GM18517 (cell line): Measurements from ENCODE around the gene FOCAD.
"Not testable (repeated sequence)": the region's sequence is repeated elsewhere in the genome, so short reads cannot be mapped to it uniquely, and the experiment has no call there.

Experiments used
- ATAC-seq: cut with Tn5 transposase; IDR thresholded peaks from one replicate; pipeline ENCODE4 v1.9.1; 2021; ENCODE audit warnings: mild to moderate bottlenecking, moderate library complexity; ENCODE audit not compliant: unreplicated experiment

Gene FOCAD

DNA sequence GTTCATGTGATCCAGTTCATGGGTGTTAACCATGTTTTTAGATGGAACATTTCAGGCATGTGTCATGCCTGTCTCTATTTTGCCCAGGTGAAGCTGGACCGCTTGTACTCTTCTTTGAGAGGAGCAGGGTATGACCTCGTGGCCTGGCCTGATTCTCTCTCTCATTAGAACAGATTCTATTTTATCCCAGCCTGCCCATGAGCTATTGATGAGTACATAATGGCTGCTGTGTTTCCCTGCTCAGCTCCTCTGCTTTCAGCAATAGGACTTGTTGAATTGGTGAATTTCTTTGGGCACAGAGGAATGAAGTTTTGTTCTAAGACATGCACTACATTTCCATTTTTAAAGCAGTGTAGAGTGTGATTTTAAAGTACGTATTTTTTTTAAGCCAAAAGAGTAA, 261.2 kb downstream of the FOCAD start:
- ATAC-seq, result no peak

DNA sequence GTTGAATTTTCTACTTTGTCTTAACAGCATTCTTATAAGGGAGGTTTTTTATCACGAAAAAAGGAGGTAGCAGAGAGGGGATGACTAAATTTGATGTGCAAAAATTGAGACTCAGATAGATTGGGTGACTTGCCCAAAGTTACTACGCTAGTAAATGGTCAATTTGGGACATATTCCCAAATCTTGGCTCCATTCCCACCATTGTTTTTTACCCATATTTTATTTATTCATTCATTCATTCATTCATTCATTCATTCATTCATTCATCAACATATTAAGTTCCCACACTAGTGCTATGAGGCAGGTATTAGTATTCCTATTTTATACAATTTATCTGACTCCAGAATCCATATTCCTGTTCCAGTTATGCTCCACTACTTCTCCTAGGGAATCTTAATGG, 261.8 kb downstream of the FOCAD start:
- ATAC-seq, result no peak

DNA sequence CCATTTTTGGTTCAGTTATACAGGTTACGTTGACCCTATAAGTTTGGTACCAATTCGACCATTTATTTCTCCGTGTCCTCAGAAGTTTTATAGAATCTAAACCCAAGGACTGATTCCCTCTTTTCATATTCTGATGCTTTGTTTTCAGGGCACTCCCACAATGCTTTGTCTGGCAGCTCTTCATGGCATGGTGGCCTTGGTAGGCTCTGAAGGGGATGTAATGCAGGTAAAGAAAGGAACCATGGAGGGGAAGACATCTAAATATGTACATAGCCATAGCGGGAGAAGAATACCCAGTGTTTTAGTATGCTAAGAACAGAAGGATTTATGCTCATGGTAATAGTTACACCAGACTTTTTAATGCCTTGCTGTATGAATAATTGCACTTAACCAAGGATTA, 264.6 kb downstream of the FOCAD start:
- no peak for ATAC-seq

DNA sequence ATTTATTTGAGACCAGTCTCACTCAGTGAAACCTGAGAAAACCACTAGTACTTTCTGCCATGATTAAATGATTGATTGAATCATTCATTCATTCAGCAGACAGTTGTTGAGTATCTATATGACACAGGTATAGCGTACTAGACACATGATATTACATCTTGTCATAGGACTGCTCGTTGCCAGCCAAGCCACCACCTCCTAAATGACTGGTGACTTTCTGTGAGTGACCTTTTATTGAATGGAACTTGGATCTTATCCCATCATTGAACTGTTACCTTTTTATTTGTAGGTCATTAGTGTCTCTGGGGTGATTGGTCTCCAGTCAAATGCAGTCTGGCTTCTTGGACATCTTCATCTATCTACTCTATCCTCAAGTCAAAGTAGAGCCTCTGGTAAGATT, 266.6 kb downstream of the FOCAD start:
- ATAC-seq, result no peak

DNA sequence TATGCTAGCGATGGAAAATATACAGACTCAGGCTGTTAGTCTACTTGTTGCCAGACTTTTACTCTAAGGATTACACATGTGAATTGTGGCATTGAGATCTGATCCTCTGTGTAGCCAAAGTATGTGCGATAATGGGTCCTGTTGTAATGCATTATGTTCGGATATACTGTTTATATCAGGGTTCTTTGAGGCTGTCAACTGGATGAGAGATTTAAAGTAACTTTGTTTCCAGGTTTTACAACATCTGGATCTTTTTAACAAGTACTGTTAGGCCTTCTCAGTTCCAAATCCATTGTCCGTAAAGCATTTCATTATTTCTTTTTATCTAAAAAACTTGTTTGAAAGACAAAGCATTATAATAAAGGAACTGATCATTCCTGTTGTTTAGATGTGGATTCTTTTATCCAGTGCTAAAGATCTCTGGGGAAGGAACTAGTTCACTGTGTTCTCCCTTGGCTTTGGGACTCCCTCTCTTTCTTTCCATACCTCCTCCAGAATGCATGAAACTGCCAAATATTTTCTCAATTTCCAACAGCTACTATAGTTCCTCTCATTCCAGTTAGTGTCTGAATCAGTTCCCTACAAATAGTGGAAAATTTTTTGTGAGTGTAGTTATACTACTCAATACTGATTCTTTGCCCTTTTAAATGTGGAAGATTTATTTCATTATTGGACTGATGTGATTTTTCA, 278.6 kb downstream of the FOCAD start:
- no peak for ATAC-seq

DNA sequence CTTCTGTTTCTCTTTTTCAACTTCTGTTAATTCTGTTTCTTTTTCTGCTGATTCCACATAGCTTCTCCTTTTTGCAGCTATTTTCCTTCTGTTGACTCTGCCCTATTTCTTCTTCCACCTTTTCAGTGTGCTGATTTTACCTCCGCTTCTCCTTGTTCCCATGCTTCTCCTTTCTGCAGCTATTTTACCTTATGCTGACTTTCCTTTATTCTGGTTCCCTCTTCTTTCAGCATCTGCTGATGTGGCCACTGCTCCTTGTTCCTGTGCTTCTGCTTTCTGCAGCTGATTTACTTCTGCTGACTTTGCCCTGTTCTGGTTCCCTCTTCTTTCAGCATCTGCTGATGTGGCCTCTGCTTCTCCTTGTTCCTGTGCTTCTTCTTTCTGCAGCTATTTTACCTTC, 288.6 kb downstream of the FOCAD start:
- no peak for ATAC-seq

DNA sequence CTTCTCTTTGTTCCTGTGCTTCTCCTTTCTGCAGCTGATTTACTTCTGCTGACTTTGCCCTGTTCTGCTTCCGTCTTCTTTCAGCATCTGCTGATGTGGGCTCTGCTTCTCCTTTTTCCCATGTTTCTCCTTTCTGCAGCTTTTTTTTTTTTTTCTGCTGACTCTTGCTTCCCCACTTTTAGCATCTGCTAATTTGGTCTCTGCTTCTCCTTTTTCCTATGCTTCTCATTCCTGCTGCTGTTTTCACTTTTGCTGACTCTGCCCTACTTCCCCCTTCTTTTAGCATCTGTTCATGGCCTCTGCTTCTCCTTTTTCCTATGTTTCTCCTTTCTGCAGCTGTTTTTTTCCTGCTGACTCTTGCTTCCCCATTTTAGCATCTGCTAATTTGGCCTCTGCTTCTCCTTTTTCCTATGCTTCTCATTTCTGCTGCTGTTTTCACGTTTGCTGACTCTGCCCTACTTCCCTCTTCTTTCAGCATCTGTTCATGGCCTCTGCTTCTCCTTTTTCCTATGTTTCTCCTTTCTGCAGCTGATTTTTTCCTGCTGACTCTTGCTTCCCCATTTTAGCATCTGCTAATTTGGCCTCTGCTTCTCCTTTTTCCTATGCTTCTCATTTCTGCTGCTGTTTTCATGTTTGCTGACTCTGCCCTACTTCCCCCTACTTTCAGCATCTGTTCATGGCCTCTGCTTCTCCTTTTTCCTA, 289.3 kb downstream of the FOCAD start:
- ATAC-seq, result not testable (repeated sequence)

DNA sequence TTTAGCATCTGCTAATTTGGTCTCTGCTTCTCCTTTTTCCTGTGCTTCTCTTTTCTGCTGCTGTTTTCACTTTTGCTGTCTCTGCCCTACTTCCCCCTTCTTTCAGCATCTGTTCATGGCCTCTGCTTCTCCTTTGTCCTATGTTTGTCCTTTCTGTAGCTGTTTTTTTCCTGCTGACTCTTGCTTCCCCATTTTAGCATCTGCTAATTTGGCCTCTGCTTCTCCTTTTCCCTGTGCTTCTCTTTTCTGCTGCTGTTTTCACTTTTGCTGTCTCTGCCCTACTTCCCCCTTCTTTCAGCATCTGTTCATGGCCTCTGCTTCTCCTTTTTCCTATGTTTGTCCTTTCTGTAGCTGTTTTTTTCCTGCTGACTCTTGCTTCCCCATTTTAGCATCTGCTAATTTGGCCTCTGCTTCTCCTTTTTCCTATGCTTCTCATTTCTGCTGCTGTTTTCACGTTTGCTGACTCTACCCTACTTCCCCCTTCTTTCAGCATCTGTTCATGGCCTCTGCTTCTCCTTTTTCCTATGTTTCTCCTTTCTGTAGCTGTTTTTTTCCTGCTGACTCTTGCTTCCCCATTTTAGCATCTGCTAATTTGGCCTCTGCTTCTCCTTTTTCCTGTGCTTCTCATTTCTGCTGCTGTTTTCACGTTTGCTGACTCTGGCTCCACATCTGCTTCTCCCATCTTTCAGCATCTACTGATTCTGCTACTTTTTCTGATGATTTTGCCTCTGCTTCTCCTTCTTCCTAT, 290.3 kb downstream of the FOCAD start:
- ATAC-seq, result not testable (repeated sequence)

DNA sequence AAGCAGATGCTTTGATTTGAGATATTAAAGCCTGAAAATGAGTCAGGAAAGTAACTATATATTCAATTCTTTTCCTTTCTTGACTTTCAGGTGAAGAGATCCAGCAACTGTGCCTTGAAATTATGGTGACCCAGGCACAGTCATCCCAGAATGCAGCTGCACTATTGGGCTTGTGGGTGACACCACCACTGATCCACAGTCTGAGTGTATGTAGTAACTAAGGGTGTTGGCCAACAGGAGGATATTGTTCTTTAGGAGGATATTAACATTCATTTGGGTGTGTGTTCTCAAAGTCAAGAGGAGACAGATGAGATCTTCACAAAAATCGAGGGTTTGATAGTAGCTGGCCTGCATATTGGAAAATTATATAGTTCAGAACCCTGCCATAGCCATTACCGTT, 294.2 kb downstream of the FOCAD start:
- ATAC-seq, result no peak

DNA sequence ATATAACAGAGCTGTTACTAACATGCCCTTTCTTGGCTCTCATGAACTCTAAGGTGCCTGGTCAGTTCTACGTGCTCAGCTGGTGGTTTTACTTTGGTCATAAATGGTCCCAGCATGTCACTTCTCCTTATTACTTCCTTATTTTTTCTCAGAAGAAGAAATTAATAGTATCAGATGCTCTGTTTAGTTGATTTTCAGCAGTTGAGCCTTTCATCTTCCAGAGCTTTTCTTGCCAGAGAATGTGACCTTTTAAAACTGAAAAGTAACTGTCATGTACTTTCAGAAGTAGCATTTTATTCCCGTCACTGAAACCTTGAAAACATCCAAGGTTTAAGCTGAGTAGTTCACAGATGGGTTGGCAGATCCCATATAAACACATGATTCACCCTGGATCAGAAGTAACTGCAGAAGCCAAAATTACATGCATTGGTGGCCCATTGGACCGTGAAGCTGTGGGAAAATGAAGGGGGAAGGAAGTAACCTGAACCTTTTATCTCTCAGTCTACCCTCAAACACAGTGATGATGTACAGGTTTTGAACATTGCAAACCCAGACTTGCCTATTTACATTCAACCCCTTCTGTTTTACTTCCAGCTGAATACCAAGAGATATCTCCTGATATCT, 296.9 kb downstream of the FOCAD start:
- peak; percentile 62 for ATAC-seq

DNA sequence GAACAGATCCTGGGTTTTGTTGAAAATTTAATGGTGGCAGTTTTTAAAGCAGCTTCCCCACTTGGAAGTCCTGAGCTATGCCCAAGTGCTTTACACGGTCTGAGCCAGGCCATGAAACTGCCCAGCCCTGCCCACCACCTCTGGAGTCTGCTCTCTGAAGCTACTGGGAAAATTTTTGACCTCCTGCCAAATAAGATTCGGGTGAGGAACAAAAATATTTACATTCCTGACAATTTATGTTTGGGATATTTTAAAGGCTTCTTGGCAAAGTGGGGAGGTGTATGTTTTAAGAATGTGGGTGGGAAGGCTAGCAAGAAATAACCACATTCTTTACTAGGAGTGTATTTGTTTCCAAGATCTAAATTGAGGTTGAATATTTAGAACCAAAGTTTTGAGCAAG, 297.4 kb downstream of the FOCAD start:
- no peak for ATAC-seq

DNA sequence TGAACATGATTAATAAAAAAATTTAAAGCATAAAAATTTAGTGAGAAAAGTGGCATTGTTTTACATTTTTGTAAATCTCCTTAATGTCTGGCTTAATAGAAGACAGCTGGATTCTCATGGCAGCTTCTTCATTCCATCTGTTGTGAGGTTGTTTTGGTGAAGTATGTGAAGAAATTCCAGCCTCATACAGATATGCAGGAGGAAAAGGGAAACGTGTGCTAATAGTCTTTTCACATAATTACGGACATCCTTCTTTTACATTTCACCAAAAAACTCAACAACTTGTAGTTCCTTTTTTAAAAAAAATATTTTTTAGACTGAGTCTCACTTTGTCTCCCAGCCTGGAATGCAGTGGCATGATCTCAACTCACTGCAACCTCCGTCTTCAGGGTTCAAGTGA, 300.4 kb downstream of the FOCAD start:
- no peak for ATAC-seq

DNA sequence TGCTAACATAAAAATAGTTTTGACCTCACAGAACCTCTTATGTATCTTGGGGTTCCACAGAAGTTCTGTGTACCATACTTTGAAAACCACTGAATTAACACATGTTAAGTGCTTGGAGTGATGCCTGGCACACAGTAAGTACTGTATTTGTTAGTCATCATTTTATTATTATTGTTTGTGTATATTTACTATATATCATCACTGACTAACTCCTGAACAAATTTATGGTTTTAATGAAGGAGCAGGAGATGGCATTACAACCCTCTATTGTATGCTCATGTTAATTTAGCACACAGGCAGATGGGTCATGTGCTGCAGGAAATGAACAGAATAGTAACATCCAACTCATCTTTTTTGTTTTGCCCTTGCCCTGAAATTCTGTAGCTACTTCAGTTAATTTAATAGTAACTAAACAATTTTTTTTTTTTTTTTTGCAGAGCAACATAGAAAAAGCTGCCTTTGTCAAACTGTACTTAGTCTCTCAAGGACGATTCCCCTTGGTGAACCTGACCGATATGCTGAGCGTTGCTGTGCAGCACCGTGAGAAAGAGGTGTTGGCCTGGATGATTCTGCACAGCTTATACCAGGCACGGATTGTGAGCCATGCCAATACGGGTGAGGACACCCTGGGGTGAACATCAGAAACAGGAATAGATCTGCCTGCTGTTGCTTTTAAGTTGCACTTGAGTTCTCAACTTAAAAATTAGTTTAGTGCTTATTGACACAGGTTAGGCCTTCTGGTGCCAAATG, 302.0 kb downstream of the FOCAD start:
- ATAC-seq, result no peak

DNA sequence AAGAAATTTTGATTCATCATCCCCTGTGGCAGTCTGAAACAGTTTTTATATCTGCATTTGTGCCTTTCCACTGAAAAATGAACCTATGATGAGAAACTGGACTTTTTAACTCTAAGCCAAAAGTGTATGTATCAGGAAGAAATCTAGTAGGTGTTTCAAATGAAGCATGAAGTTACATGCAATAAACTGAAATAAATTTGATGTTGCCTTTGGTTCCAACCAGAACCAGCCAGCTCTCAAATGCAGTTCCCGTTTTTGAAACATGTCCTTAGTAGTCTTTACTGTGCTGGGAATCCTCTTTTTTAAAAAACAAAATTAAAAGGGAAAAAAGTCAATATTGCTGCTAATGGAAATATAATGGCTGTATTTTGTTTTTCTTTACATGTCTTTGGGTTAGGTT, 303.5 kb downstream of the FOCAD start:
- ATAC-seq, result no peak

DNA sequence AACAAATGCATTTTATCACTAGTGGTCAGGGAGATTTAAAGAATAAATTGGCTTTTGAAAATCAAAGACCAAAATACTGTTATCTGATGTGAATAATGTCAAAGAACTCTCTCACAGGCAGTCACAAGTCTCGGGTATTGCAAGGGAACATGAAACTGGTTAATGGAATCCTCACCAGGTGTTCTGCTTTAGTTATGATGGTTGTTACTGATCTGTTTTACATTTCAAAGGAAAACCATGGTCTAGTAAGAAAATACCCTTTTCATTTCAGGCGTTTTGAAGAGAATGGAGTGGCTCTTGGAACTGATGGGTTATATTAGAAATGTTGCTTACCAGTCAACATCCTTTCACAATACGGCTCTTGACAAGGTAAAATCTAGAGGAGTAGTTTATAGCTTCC, 304.0 kb downstream of the FOCAD start:
- ATAC-seq, result no peak

DNA sequence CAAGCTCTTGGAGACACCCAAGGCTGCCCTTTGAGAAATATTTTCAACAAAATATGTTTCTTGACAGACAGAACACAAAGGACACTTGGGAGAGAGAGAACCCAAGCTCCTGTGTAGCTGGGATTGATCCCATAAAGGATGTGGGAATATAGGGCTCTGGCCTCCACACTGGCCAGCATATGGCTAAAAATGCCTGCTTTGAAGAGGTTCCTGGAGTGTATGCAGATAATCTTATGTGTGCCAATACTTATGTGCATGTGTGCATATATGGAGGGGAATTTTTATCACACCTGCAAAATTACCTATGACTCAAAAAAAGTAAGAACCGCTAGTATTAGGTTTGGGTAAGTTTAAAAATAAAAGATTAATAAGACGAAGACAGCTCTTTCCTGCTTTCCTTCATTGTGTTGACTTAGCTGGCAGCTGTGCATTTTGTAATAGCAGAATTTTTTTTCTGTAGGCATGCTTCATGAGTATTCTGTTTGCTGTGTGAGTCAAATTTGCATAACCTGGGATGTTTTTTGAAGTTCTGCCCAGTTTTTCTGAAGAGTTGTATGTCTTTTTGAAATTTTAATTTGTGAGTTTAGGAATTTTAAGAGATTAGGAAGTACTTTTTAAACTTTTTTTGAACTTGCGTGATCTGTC, 304.7 kb downstream of the FOCAD start:
- ATAC-seq, result no peak

DNA sequence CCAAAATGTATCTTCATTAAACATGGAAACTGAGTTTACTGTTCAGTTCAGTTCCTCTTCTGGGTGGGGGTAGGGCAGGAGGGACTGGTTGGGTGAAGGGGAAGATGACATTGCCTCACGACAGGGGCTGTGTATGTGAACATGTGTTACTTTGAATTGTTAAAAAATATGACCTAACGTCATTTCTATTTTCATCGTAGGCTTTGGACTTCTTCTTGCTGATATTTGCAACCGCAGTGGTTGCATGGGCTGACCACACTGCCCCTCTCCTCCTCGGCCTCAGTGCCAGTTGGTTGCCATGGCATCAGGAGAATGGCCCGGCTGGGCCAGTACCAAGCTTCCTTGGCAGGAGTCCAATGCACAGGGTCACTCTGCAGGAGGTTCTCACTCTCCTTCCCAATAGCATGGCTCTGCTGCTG, 305.9 kb downstream of the FOCAD start:
- ATAC-seq, result no peak

DNA sequence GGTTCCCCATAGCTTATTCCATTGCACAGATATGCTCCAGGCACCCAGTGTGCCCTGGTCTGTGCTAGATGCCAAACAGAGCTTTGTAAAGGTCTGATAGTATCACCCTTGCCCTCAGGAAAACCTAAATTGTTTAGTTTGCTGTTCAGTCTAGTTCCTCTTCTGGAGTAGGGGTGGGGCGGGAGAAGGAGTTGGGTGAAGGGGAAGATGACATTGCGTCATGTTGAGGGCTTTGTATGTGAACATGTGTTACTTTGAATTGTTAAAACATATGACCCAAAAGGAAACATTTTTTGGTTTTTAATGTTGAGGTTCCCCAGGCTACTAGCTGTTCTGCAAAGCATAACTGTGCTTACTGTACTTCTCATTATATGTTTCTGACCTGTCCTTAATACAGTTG, 306.8 kb downstream of the FOCAD start:
- ATAC-seq, result no peak

DNA sequence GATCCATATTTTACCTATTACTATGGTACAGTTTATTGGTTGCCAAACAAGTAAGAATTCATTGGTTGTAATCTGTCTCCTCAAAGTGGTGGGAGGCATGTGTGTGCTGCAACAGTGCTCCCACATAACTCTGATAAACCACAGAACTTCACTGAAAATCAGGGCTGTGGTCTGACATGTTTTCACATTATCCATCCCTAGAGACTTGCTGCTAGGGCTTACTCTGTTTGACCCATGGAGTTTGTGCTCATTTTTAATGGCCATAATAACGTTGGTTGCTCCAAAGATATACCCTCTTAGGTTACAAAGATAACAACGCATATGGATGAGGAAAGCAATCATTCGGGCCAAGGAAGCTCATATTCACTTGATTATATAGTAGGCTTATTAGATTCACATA, 310.4 kb downstream of the FOCAD start:
- no peak for ATAC-seq

DNA sequence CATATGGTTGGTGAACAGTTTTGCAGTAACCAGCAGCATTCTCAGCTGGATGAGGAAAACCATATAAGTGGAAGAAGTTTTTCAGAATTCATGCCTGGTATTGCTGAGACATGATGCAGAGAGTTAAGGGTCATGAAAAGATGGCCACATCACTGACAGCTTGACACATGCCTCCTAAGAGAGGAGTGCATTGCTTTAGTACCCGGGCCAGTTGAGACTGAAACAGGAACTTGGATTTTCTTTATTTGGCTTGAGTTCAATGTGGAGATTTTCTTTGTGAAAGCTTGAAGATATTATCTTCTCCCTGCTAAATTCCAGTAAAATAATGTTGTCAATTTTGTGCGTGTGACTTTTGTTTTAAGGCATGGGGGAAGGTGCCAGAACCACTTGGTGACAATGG, 311.6 kb downstream of the FOCAD start:
- ATAC-seq, result no peak
